Naive thymus-derived CD4-positive, alpha-beta T cell (primary cell): ENCODE measurements around the gene SLC35G6. TPM values are rescaled to one million over a fixed set of nuclear protein-coding genes. Genes with fewer than 3 reads are reported as not detected.

ENCODE experiments used
- ATAC-seq: fragments of 150-1000 bp; cut with Tn5 transposase; 2 replicates; pipeline ENCODE4 v1.10.0; 2021; ENCODE audit warnings: mild to moderate bottlenecking, moderate library complexity
- CTCF ChIA-PET: fragments of 350-600 bp; sonication (Branson Sonifier 250); formaldehyde crosslinking; loops from one replicate; lab custom pipeline; 2021; ENCODE audit warnings: antibody characterized with exemption; lab: Charles Lee
- POLR2A ChIA-PET: fragments of 350-600 bp; sonication (Branson Sonifier 250); formaldehyde crosslinking; loops from one replicate; lab custom pipeline; 2021; ENCODE audit warnings: antibody characterized with exemption, inconsistent platforms; lab: Charles Lee
- DNase-seq, 9 donors: peaks; one replicate each; pipeline versions ENCODE4 v3.0.0 to v3.0.0-alpha.2; 2020 to 2022; ENCODE audit warnings: mixed read lengths in 1 of 9
- H3K27ac ChIP-seq: one replicate; pipeline ENCODE4 v1.7.0; 2013; ENCODE audit warnings: mild to moderate bottlenecking, low read depth, low read length, moderate library complexity
- H3K27me3 ChIP-seq, 2 donors: one replicate each; pipeline ENCODE4 v1.7.0; 2013; ENCODE audit warnings: low read length in 2 of 2, mild to moderate bottlenecking in 2 of 2, moderate library complexity in 2 of 2; ENCODE audit not compliant: control insufficient read depth in 2 of 2, insufficient read depth in 2 of 2
- H3K36me3 ChIP-seq, 3 experiments: 1 replicate in 2 of 3; 2 replicates in 1 of 3; pipeline ENCODE4 v1.7.0; 2013; ENCODE audit warnings: low read length in 3 of 3, mild to moderate bottlenecking in 3 of 3, moderate library complexity in 1 of 3; ENCODE audit not compliant: insufficient read depth in 3 of 3, control insufficient read depth in 2 of 3
- H3K4me1 ChIP-seq, 2 donors: one replicate each; pipeline ENCODE4 v1.7.0; 2013; ENCODE audit warnings: low read length in 2 of 2, mild to moderate bottlenecking in 2 of 2, moderate library complexity in 1 of 2; ENCODE audit not compliant: control insufficient read depth in 2 of 2, insufficient read depth in 2 of 2
- H3K4me3 ChIP-seq: 2 replicates; pipeline ENCODE4 v1.7.0; 2013; ENCODE audit warnings: mild to moderate bottlenecking, low read length
- H3K9me3 ChIP-seq, 3 experiments: 1 replicate in 2 of 3; 2 replicates in 1 of 3; pipeline ENCODE4 v1.7.0; 2013; ENCODE audit warnings: low read length in 3 of 3; ENCODE audit not compliant: control insufficient read depth in 2 of 3
- H3K27ac Mint-ChIP-seq, 9 donors: one replicate each; pipeline ENCODE4 v1.8.0; 2020 to 2022; ENCODE audit warnings: mixed read lengths in 9 of 9, mild to moderate bottlenecking in 8 of 9, moderate library complexity in 5 of 9, inconsistent platforms in 2 of 9
- H3K27me3 Mint-ChIP-seq, 5 donors: one replicate each; pipeline ENCODE4 v1.8.0; 2021 to 2022; ENCODE audit warnings: mixed read lengths in 5 of 5, mild to moderate bottlenecking in 1 of 5
- H3K36me3 Mint-ChIP-seq, 5 donors: one replicate each; pipeline ENCODE4 v1.8.0; 2020 to 2022; ENCODE audit warnings: mixed read lengths in 5 of 5, mild to moderate bottlenecking in 3 of 5, inconsistent platforms in 1 of 5
- H3K4me1 Mint-ChIP-seq, 7 donors: one replicate each; pipeline ENCODE4 v1.8.0; 2020 to 2022; ENCODE audit warnings: mixed read lengths in 7 of 7, mild to moderate bottlenecking in 3 of 7, inconsistent platforms in 1 of 7
- H3K4me3 Mint-ChIP-seq, 10 donors: one replicate each; pipeline ENCODE4 v1.8.0; 2020 to 2022; ENCODE audit warnings: mild to moderate bottlenecking in 10 of 10, mixed read lengths in 10 of 10, moderate library complexity in 6 of 10, inconsistent platforms in 2 of 10
- H3K9me3 Mint-ChIP-seq, 11 donors: one replicate each; pipeline ENCODE4 v1.8.0; 2020 to 2022; ENCODE audit warnings: mixed read lengths in 11 of 11, mild to moderate bottlenecking in 4 of 11, inconsistent platforms in 1 of 11, moderate library complexity in 1 of 11
- intact Hi-C, 2 donors: fragments of 100-400 bp; cut with micrococcal nuclease; formaldehyde crosslinking; loops; one replicate each; pipeline ENCODE4 v1.15.1; 2023
- polyA plus RNA-seq, 2 donors: library from polyadenylated mRNA; unstranded; fragments of 300-500 nt; fragmentation: Illumina TruSeq; gene quantifications; one replicate each; pipeline ENCODE4 v1.2.3, GENCODE V29; 2021
- total RNA-seq, 6 experiments: library from RNA in 5 of 6; stranded (reverse) in 5 of 6; gene quantifications; 1 replicate in 5 of 6; 2 replicates in 1 of 6; pipeline ENCODE4 v1.2.3 and lab custom pipeline; 2021 to 2026

Gene SLC35G6
- total and polyA plus RNA-seq, 7 experiments from 2014 or later = 0.16 TPM; not detected in 6

DNA sequence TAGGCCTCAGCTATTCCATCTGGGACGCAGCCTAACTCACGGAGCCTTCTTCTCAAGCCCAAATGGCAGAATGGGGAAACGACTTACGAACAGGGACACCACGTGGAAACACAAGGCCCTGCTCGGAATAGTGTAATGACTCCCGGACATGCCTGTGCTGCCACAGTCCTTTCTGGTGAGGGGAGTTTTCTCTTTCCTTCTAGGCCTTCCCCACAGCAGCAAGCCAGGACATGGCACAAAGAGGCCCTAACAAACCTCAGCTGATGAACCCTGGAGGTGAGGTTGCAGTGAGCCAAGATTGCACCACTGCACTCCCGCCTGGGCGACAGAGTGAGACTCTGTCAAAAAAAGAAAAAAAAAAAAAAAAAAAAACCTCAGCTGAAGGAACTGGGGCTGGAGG lies 17.2 kb upstream of the SLC35G6 start:
- Histone ChIP-seq H3K27ac (no peak overlapping the region), H3K4me1 (no peaks in the 10 kb centered on the region), H3K4me3 (no peak overlapping the region), H3K36me3 (peaks cover 0 to 62% (median 10%) of the 10 kb centered on the region in 3 experiments), H3K9me3 (no peaks in the 10 kb centered on the region), H3K27me3 (no peaks in the 10 kb centered on the region)
- no peak overlapping the region for H3K27ac Mint-ChIP-seq
- POLR2A ChIA-PET = interaction anchor here (0.7 to 13.7 kb wide), 4 partner anchors 9 to 468 kb away, joined by 3 to 199 read pairs (median 3); partner anchors contain the start of genes CNTROB, SLC35G6, TRAPPC1 and ZBTB4
- no peak for DNase-seq
- no peak for ATAC-seq
- peaks cover 0 to 20% (median 4%) of the 10 kb centered on the region in 5 donors for H3K36me3 Mint-ChIP-seq
- peaks cover 6 to 33% (median 13%) of the 10 kb centered on the region in 7 donors for H3K4me1 Mint-ChIP-seq
- H3K4me3 Mint-ChIP-seq = no peak overlapping the region
- peaks cover 0 to 2% (median 0%) of the 10 kb centered on the region in 11 donors for H3K9me3 Mint-ChIP-seq
- H3K27me3 Mint-ChIP-seq = no peaks in the 10 kb centered on the region
- intact Hi-C loops = no loop called here
- CTCF ChIA-PET = no interaction called here

DNA sequence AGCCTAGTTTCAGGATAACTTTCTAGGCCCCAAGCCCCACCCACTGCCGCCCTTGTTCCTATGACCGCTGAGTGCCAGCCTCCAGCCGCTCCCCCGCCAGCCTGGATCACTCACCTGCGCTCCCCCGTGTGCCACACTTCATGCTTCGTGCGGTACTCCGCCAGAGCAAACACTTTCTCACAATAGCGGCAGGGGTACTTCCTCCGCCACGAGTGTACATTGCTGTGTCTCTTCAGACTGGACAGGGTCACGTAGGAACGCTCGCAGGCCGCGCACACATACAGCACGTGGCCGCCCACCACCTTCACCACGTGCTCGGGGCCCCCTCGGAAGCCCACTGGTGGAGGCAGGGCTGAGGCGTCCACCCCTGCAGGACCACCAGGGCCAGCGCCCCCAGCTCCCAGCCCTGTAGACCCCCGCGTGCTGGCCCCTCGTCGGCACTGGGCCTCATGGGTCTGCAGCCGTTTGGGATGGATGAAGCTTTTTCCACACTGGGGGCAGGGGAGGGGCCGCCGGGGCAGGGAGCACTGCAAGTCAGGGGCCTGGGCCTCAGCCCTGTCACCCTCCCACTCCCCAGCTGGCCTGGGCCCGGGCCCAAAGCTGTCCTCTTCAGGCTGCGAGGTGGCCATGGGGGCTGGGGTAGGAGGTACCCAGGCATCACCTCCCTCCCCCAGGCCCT lies 15.5 kb upstream of the SLC35G6 start:
- POLR2A ChIA-PET = interaction anchor here (1.7 to 2.8 kb wide), 2 partner anchors 10 to 29 kb away, joined by 4 to 16 read pairs; no protein-coding TSS in a partner anchor
- ATAC-seq = no peak
- H3K36me3 ChIP-seq = peaks cover 0 to 62% (median 10%) of the 10 kb centered on the region in 3 experiments

DNA sequence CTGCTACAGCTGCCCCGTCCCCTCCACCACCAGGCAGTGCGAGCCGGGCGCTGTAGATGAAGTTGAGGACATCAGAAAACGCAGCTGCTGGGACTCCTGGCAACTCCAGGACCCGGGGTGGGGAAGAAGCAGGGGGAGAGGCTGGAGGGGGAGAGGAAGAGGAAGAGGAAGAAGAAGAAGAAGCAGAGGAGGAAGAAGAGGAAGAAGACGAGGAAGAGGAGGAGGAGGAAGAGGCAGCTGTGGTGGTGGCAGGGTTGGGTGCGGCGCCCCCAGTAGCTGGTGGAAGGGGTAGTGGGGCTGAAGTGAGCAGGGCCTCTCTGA lies 15.0 kb upstream of the SLC35G6 start:
- peak overlapping the region in 1 of 9 donors; percentile 42 for H3K27ac Mint-ChIP-seq

More for the DNA sequence above, 15.5 kb upstream of the SLC35G6 start:
- intact Hi-C loops = no loop called here
- Mint-ChIP-seq H3K27ac (peak overlapping the region in 1 of 9 donors; percentile 52), H3K9me3 (peaks cover 0 to 2% (median 0%) of the 10 kb centered on the region in 11 donors), H3K4me1 (peaks cover 0 to 23% (median 11%) of the 10 kb centered on the region in 7 donors), H3K36me3 (peaks cover 0 to 17% (median 4%) of the 10 kb centered on the region in 5 donors), H3K27me3 (no peaks in the 10 kb centered on the region), H3K4me3 (no peak overlapping the region)
- DNase-seq = no peak
- Histone ChIP-seq H3K27me3 (no peaks in the 10 kb centered on the region), H3K9me3 (no peaks in the 10 kb centered on the region), H3K27ac (no peak overlapping the region), H3K4me1 (no peaks in the 10 kb centered on the region), H3K4me3 (no peak overlapping the region)
- CTCF ChIA-PET = interaction anchor here (1.1 kb wide), 1 partner anchor 49 kb away, joined by 3 read pairs; no protein-coding TSS in a partner anchor

DNA sequence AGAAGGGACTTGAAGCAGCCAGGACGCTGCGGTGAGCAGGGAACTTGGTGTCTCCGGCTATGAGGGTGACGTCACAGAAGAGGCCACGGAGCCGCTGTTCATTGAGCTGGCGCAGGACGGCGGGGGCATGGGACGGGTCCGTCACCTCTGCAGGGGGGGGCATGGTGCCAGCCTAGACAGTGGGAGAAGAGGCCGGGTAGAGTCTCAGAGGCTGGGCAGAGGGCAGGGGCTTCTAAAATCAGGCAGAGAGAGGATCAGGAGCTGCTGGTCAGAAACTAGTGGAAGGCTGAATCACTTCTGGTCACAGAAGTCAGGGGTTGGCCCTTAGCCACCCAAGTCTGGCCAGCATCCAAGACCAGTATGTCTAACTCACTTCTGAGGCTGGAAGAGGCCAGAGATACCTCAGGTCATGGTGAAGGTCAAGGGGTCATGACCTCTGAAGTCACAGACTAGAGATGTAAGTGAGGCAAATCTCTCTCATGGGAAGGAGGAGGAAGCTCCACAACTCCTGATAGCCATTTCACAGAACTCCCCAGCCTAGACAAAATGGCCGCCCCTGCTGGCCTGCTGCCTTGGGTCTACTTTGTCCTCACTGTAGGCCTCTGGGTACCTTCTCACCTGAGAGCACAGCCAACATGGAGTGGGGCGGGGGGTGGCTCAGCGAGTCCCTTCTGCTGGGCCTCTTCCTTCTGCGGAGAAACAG lies 14.5 kb upstream of the SLC35G6 start:
- peaks cover 0 to under 1% of the 10 kb centered on the region in 2 donors for H3K4me1 ChIP-seq
- no peaks in the 10 kb centered on the region for H3K27me3 ChIP-seq
- no peak overlapping the region for H3K27ac ChIP-seq
- ChIA-PET CTCF (interaction anchor here (1.1 to 1.4 kb wide), 2 partner anchors 9 to 48 kb away, joined by 3 to 4 read pairs; no protein-coding TSS in a partner anchor), POLR2A (interaction anchor here (0.7 to 2.8 kb wide), 6 partner anchors 9 to 82 kb away, joined by 3 to 16 read pairs (median 4); partner anchors contain the start of gene TMEM256)
- no peak overlapping the region for H3K4me3 ChIP-seq
- H3K36me3 ChIP-seq = peaks cover 0 to 58% (median 12%) of the 10 kb centered on the region in 3 experiments
- Mint-ChIP-seq H3K27ac (peak overlapping the region in 5 of 9 donors; percentile 26 to 49 (median 33)), H3K9me3 (no peaks in the 10 kb centered on the region), H3K4me3 (peak overlapping the region in 1 of 10 donors; percentile 51), H3K4me1 (peaks cover 6 to 25% (median 17%) of the 10 kb centered on the region in 7 donors), H3K36me3 (peaks cover 0 to 10% (median 0%) of the 10 kb centered on the region in 5 donors), H3K27me3 (no peaks in the 10 kb centered on the region)
- intact Hi-C loops = no loop called here
- DNase-seq (no peak), ATAC-seq (peak; percentile 72)
- H3K9me3 ChIP-seq = no peaks in the 10 kb centered on the region

More for the DNA sequence above, 15.0 kb upstream of the SLC35G6 start:
- Histone ChIP-seq H3K9me3 (no peaks in the 10 kb centered on the region), H3K4me3 (no peak overlapping the region), H3K4me1 (no peaks in the 10 kb centered on the region), H3K27ac (no peak overlapping the region), H3K27me3 (no peaks in the 10 kb centered on the region), H3K36me3 (peaks cover 0 to 62% (median 12%) of the 10 kb centered on the region in 3 experiments)
- Mint-ChIP-seq H3K27me3 (no peaks in the 10 kb centered on the region), H3K36me3 (peaks cover 0 to 12% (median under 1%) of the 10 kb centered on the region in 5 donors), H3K4me1 (peaks cover 1 to 21% (median 13%) of the 10 kb centered on the region in 7 donors), H3K4me3 (no peak overlapping the region), H3K9me3 (peaks cover 0 to 2% (median 0%) of the 10 kb centered on the region in 11 donors)
- ChIA-PET CTCF (interaction anchor here (1.1 to 1.4 kb wide), 2 partner anchors 10 to 48 kb away, joined by 3 to 4 read pairs; no protein-coding TSS in a partner anchor), POLR2A (interaction anchor here (1.0 to 2.8 kb wide), 5 partner anchors 10 to 82 kb away, joined by 4 to 16 read pairs (median 5); partner anchors contain the start of gene TMEM256)
- intact Hi-C loops = no loop called here
- DNase-seq (no peak), ATAC-seq (no peak)

DNA sequence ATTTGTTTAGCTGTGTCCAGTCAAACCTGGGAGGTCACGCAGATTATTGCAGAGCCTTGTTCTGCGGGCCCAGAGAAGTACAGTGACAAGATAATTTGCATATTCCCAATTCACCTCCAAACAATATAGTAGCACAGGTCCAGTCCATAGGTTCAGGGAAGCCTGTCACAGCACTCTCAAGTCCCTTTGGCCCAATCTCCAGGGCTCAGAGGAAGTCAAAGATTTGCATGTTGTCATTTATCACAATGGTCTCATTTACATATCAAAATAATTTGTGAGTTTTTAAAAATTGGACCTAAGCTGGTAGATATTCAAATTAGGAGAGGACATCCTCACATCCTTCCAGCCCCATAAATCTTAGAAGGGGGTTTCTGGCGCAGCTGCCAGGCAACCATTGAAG lies 13.7 kb upstream of the SLC35G6 start:
- DNase-seq = no peak
- ChIA-PET POLR2A (interaction anchor here (0.7 to 2.8 kb wide), 4 partner anchors 9 to 64 kb away, joined by 3 to 16 read pairs (median 5); partner anchors contain the start of gene TMEM256), CTCF (interaction anchor here (1.4 kb wide), 1 partner anchor 8 kb away, joined by 4 read pairs; no protein-coding TSS in a partner anchor)
- H3K27ac Mint-ChIP-seq = peak overlapping the region in 2 of 9 donors; percentile 33 to 63
- Histone ChIP-seq H3K4me3 (no peak overlapping the region), H3K27me3 (no peaks in the 10 kb centered on the region), H3K4me1 (peaks cover 0 to 4% of the 10 kb centered on the region in 2 donors), H3K27ac (no peak overlapping the region), H3K9me3 (no peaks in the 10 kb centered on the region), H3K36me3 (peaks cover 0 to 51% (median 12%) of the 10 kb centered on the region in 3 experiments)
- no peak overlapping the region for H3K4me3 Mint-ChIP-seq
- peaks cover 10 to 30% (median 20%) of the 10 kb centered on the region in 7 donors for H3K4me1 Mint-ChIP-seq
- H3K27me3 Mint-ChIP-seq = no peaks in the 10 kb centered on the region
- intact Hi-C loops = no loop called here
- no peaks in the 10 kb centered on the region for H3K9me3 Mint-ChIP-seq
- H3K36me3 Mint-ChIP-seq = peaks cover 0 to 10% (median 0%) of the 10 kb centered on the region in 5 donors
- ATAC-seq = no peak

DNA sequence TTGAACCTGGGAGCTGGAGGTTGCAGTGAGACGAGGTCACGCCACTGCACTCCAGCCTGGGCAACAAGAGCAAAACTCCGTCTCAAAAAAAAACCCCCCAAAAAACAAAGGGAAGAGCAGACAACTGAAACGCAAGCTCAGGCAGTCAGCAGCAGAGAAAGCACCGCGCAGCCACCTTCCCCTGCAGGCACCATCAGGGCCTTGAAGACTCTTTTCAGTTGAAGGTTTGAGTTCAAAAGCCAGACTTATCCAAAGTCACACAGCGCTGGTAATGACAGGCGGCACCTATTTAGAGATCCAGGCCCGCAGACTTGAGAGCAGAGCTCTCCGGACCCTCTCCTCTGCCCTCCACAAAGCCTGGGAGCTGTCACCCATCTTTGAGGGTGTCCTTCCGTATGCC lies 13.0 kb upstream of the SLC35G6 start:
- Mint-ChIP-seq H3K36me3 (peaks cover 0 to 8% (median 0%) of the 10 kb centered on the region in 5 donors), H3K27me3 (no peaks in the 10 kb centered on the region), H3K9me3 (no peaks in the 10 kb centered on the region), H3K27ac (peak overlapping the region in 2 of 9 donors; percentile 38 to 43), H3K4me3 (no peak overlapping the region), H3K4me1 (peaks cover 10 to 36% (median 20%) of the 10 kb centered on the region in 7 donors)
- intact Hi-C loops = no loop called here
- Histone ChIP-seq H3K4me3 (no peak overlapping the region), H3K36me3 (peaks cover 0 to 43% (median 8%) of the 10 kb centered on the region in 3 experiments), H3K27me3 (no peaks in the 10 kb centered on the region), H3K4me1 (peaks cover 0 to 4% of the 10 kb centered on the region in 2 donors), H3K9me3 (no peaks in the 10 kb centered on the region), H3K27ac (no peak overlapping the region)
- DNase-seq (no peak), ATAC-seq (no peak)
- ChIA-PET CTCF (interaction anchor here (0.5 kb wide), 1 partner anchor 45 kb away, joined by 3 read pairs; no protein-coding TSS in a partner anchor), POLR2A (interaction anchor here (2.8 to 3.7 kb wide), 2 partner anchors 8 to 11 kb away, joined by 16 to 21 read pairs; partner anchors contain the start of gene ZBTB4)
